Measurements from ENCODE around the gene KRT73.

- no peak for TF ChIP-seq CTCF (conservative IDR thresholded peaks at IDR 0.05 in 1 of 2, IDR thresholded peaks at IDR 0.05 in 1 of 2; ENCODE audit: low read depth in 1 of 2, low read length in 2 of 2)
- TF ChIP-seq EZH2 (IDR thresholded peaks at IDR 0.05; ENCODE audit: low read length, missing control alignments) = no peak
Measured at GRCh38 chr12:52573743-52574142, 44.6 kb downstream of the KRT73 start, which contains the start of gene KRT74.

Measured in fibroblast of lung (primary cell).